Caco-2 (cell line): Measurements from ENCODE around the gene FGF22. TPM values are rescaled to one million over a fixed set of nuclear protein-coding genes. Genes with fewer than 3 reads are reported as not detected.

Source experiments
- BruUV-seq: library from RNA; stranded (reverse); fragments of 400-500 nt; replicated peaks from 2 replicates; lab custom pipeline; 2021; lab: Mats Ljungman, UMichigan
- CTCF ChIA-PET: fragments of 300-600 bp; sonication (Branson Sonifier 250); formaldehyde crosslinking; loops from one replicate; lab custom pipeline; 2022; ENCODE audit warnings: antibody characterized with exemption; lab: Charles Lee
- POLR2A ChIA-PET: fragments of 300-600 bp; sonication (Branson Sonifier 250); formaldehyde crosslinking; loops from one replicate; lab custom pipeline; 2022; ENCODE audit warnings: antibody characterized with exemption; lab: Charles Lee
- DNase-seq, 2 experiments: peaks; one replicate each; pipeline versions ENCODE4 v3.0.0 to v3.0.0-alpha.2; 2020 to 2022
- H3K27me3 ChIP-seq: replicated peaks from 2 replicates; pipeline ENCODE4 v1.6.0; 2011; ENCODE audit warnings: low read length; ENCODE audit not compliant: control insufficient read depth, insufficient read depth
- H3K36me3 ChIP-seq: 2 replicates; pipeline ENCODE4 v1.5.1; 2011; ENCODE audit warnings: low read length; ENCODE audit not compliant: control insufficient read depth, insufficient read depth
- H3K4me1 ChIP-seq: fragments of 250-450 bp; sonication (Bioruptor Pico); 2 replicates; pipeline ENCODE4 v1.5.1; 2020; ENCODE audit warnings: mild to moderate bottlenecking
- H3K4me3 ChIP-seq: 2 replicates; pipeline ENCODE4 v1.5.1; 2011; ENCODE audit warnings: low read depth, mild to moderate bottlenecking, control low read depth, low read length
- H3K9me3 ChIP-seq: fragments of 250-450 bp; sonication (Bioruptor Pico); 2 replicates; pipeline ENCODE4 v1.5.1; 2020; ENCODE audit warnings: mild to moderate bottlenecking, moderate library complexity
- H3K27ac Mint-ChIP-seq: one replicate; pipeline ENCODE4 v1.8.0; 2022; ENCODE audit warnings: mixed read lengths; ENCODE audit not compliant: unreplicated experiment
- H3K27me3 Mint-ChIP-seq: one replicate; pipeline ENCODE4 v1.8.0; 2022; ENCODE audit warnings: mixed read lengths; ENCODE audit not compliant: insufficient read depth, unreplicated experiment
- H3K36me3 Mint-ChIP-seq: one replicate; pipeline ENCODE4 v1.8.0; 2022; ENCODE audit warnings: mild to moderate bottlenecking, mixed read lengths; ENCODE audit not compliant: insufficient read depth, unreplicated experiment
- H3K4me1 Mint-ChIP-seq: one replicate; pipeline ENCODE4 v1.8.0; 2022; ENCODE audit warnings: low read depth, mixed read lengths; ENCODE audit not compliant: unreplicated experiment
- H3K4me3 Mint-ChIP-seq: one replicate; pipeline ENCODE4 v1.8.0; 2022; ENCODE audit warnings: mild to moderate bottlenecking, moderate library complexity, mixed read lengths; ENCODE audit not compliant: unreplicated experiment
- H3K9me3 Mint-ChIP-seq: one replicate; pipeline ENCODE4 v1.8.0; 2022; ENCODE audit warnings: mixed read lengths; ENCODE audit not compliant: unreplicated experiment
- intact Hi-C: fragments of 100-400 bp; cut with micrococcal nuclease; formaldehyde crosslinking; loops from one replicate; pipeline ENCODE4 v1.10.0; 2022; ENCODE audit not compliant: unreplicated experiment
- total RNA-seq: library from RNA; stranded (reverse); gene quantifications from 2 replicates; pipeline ENCODE4 v1.2.3, GENCODE V29; 2022
- TF ChIP-seq, protein P1 (sequence below), 2 experiments: fragments of 200-600 bp in 1 of 2; IDR thresholded peaks; 1 replicate in 1 of 2; 2 replicates in 1 of 2; pipeline versions ENCODE4 v1.5.1 to v1.8.0; 2011 to 2022; ENCODE audit warnings: antibody characterized with exemption in 1 of 2, control low read depth in 1 of 2, inconsistent platforms in 1 of 2, low read depth in 1 of 2, low read length in 1 of 2, mild to moderate bottlenecking in 1 of 2, moderate library complexity in 1 of 2; ENCODE audit not compliant: insufficient read depth in 1 of 2, severe bottlenecking in 1 of 2, unreplicated experiment in 1 of 2

FGF22 gene
- total RNA-seq, 1 experiment from 2014 or later = 0.68 TPM

DNA sequence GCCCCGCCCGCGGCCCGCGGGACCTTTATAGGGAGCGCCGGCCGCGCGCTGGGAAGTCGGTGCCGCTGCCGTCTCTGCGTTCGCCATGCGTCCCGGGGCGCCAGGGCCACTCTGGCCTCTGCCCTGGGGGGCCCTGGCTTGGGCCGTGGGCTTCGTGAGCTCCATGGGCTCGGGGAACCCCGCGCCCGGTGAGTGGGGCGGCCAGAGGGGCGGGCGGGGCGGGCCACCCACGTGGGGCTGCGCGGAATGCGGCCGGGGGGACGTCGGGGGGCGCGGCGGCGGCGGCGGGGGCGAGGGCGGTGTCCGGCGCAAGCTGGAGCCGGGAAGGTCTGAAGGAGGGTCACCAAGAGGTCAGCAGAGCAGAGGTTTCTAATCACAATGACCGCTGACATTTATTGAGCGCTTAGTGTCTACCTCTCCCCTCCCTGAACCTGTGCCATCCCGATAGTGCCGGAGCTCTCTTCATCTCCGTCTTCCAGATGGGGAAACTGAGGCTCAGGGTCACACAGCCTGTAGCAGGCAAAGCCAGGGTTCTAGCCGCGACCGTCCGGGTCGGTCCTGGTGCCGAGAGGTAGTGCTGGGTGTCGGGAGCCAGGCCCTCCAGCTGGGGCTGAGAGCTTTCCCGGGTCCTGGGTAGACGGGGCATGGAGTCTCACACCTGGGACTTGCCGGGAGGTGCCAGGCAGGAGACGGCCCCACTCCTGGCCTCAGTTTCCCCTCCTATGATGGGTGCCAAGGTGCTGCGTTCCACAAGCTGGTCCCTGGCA lies 36.8 kb downstream of the FGF22 start, which contains the start of gene FSTL3:
Gene FSTL3 (plus strand): TSS at position 54 of the 767 bp plus-strand sequence. CDS start 32 bp downstream, at position 86.
- Histone ChIP-seq H3K27me3 (no peaks in the 10 kb centered on the region), H3K4me3 (peak within 1 kb of the TSS; percentile 58), H3K4me1 (peaks cover 17% of the 10 kb centered on the region), H3K9me3 (no peaks in the 10 kb centered on the region), H3K36me3 (no peaks in the 10 kb centered on the region; the same call in 1 of the 2 replicates)
- ChIA-PET POLR2A (interaction anchor here (0.6 to 2.0 kb wide), 2 partner anchors 76 to 97 kb away, joined by 7 to 10 read pairs; no protein-coding TSS in a partner anchor), CTCF (interaction anchor here (1.3 kb wide), 1 partner anchor 58 kb away, joined by 3 read pairs; no protein-coding TSS in a partner anchor)
- Mint-ChIP-seq H3K27me3 (no peaks in the 10 kb centered on the region), H3K27ac (peak within 1 kb of the TSS; percentile 74), H3K4me1 (peaks cover 5% of the 10 kb centered on the region), H3K36me3 (peaks cover 21% of the 10 kb centered on the region), H3K9me3 (no peaks in the 10 kb centered on the region), H3K4me3 (peak within 1 kb of the TSS; percentile 69)
- peak in 1 of 2 experiments; percentile 34 for DNase-seq
- intact Hi-C loops = no loop called here
- TF ChIP-seq, protein P1, sequence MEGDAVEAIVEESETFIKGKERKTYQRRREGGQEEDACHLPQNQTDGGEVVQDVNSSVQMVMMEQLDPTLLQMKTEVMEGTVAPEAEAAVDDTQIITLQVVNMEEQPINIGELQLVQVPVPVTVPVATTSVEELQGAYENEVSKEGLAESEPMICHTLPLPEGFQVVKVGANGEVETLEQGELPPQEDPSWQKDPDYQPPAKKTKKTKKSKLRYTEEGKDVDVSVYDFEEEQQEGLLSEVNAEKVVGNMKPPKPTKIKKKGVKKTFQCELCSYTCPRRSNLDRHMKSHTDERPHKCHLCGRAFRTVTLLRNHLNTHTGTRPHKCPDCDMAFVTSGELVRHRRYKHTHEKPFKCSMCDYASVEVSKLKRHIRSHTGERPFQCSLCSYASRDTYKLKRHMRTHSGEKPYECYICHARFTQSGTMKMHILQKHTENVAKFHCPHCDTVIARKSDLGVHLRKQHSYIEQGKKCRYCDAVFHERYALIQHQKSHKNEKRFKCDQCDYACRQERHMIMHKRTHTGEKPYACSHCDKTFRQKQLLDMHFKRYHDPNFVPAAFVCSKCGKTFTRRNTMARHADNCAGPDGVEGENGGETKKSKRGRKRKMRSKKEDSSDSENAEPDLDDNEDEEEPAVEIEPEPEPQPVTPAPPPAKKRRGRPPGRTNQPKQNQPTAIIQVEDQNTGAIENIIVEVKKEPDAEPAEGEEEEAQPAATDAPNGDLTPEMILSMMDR (IDR thresholded peaks at IDR 0.05; ENCODE audit: insufficient read depth in 1 of 2, low read depth in 1 of 2, low read length in 1 of 2, severe bottlenecking in 1 of 2, unreplicated experiment in 1 of 2) = no peak
- TSS peak; percentile 42 for BruUV-seq

DNA sequence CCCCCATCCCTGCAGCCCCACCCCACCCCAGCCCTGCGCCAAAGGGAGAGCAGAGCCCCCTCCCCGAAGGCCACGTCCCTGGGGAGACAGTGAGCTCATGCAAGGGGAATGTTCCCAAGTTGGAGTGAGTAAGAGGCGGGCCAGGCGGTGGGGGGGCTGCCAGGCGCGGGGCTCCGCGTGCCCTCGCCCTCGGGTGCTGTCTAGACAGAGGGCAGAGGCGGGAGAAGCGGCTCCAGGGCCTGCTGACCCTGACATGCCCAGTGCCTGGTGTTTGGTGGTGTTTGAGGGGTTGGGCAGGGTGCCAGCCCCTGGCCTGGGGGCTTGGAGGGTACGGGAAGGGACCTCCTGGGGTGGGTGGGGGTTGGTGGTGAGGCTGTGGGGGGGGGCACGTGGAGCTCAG lies 37.5 kb downstream of the FGF22 start:
- ChIA-PET POLR2A (interaction anchor here (0.6 to 2.0 kb wide), 2 partner anchors 76 to 97 kb away, joined by 7 to 10 read pairs; no protein-coding TSS in a partner anchor), CTCF (interaction anchor here (1.3 kb wide), 1 partner anchor 57 kb away, joined by 3 read pairs; no protein-coding TSS in a partner anchor)
- Histone ChIP-seq H3K27me3 (no peaks in the 10 kb centered on the region), H3K36me3 (no peaks in the 10 kb centered on the region; the same call in 1 of the 2 replicates), H3K4me1 (peaks cover 17% of the 10 kb centered on the region), H3K4me3 (peak overlapping the region; percentile 58), H3K9me3 (no peaks in the 10 kb centered on the region)
- H3K9me3 Mint-ChIP-seq = no peaks in the 10 kb centered on the region
- BruUV-seq = no TSS peak
- no peak overlapping the region for H3K27ac Mint-ChIP-seq
- intact Hi-C loops = no loop called here
- no peaks in the 10 kb centered on the region for H3K27me3 Mint-ChIP-seq
- peaks cover 27% of the 10 kb centered on the region for H3K36me3 Mint-ChIP-seq
- DNase-seq = peak in 1 of 2 experiments; percentile 49
- TF ChIP-seq, protein P1 (IDR thresholded peaks at IDR 0.05; ENCODE audit: insufficient read depth in 1 of 2, low read depth in 1 of 2, low read length in 1 of 2, severe bottlenecking in 1 of 2, unreplicated experiment in 1 of 2) = no peak
- peaks cover 5% of the 10 kb centered on the region for H3K4me1 Mint-ChIP-seq
- peak overlapping the region; percentile 69 for H3K4me3 Mint-ChIP-seq

DNA sequence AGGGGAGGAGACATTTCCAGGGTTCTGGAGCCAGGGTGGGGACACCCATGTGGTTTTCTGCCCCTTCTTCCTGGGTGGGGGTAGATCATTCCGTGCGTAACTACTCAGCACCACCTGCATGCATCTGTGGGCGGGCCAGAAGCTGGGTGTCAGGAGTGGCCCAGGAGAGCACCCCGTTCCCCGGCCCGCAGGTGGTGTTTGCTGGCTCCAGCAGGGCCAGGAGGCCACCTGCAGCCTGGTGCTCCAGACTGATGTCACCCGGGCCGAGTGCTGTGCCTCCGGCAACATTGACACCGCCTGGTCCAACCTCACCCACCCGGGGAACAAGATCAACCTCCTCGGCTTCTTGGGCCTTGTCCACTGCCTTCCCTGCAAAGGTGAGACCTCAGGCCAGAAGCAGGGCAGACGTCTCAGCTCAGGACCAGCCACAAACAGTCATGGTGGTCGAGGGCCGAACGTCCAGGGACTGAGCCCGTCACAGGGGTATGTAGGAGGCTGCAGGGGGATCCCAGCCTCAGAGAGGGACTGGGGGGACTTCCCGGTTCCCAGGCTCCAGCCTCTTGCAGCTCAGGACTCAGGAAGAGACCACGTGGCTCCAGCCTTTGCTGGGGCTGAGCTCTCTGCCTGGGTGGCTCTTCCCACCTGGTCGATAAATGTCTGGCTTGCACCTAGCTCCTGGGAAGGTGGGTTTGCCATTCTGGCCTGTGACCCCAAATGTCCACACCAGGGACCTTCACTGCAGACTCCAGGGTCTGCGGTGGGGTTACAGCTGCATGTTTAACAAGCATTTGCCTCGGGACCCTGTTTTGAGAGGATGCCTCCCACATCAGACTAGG lies 38.1 kb downstream of the FGF22 start:
- Histone ChIP-seq H3K9me3 (no peaks in the 10 kb centered on the region), H3K4me3 (peak overlapping the region; percentile 58), H3K36me3 (no peaks in the 10 kb centered on the region; the same call in 1 of the 2 replicates), H3K4me1 (peaks cover 17% of the 10 kb centered on the region), H3K27me3 (no peaks in the 10 kb centered on the region)
- no peak for DNase-seq
- Mint-ChIP-seq H3K27ac (no peak overlapping the region), H3K9me3 (no peaks in the 10 kb centered on the region), H3K4me3 (peak overlapping the region; percentile 69), H3K4me1 (peaks cover 5% of the 10 kb centered on the region), H3K27me3 (no peaks in the 10 kb centered on the region), H3K36me3 (peaks cover 30% of the 10 kb centered on the region)
- intact Hi-C loops = no loop called here
- ChIA-PET CTCF (no interaction called here), POLR2A (no interaction called here)
- TSS peak; percentile 55 for BruUV-seq
- TF ChIP-seq, protein P1 (IDR thresholded peaks at IDR 0.05; ENCODE audit: insufficient read depth in 1 of 2, low read depth in 1 of 2, low read length in 1 of 2, severe bottlenecking in 1 of 2, unreplicated experiment in 1 of 2) = no peak
